NCI-H510A (cell line): ENCODE measurements around the gene WFS1.

Source experiments
- DNase-seq: peaks from one replicate; lab custom pipeline; 2025; lab: John Stamatoyannopoulos, UW

Gene WFS1

DNA sequence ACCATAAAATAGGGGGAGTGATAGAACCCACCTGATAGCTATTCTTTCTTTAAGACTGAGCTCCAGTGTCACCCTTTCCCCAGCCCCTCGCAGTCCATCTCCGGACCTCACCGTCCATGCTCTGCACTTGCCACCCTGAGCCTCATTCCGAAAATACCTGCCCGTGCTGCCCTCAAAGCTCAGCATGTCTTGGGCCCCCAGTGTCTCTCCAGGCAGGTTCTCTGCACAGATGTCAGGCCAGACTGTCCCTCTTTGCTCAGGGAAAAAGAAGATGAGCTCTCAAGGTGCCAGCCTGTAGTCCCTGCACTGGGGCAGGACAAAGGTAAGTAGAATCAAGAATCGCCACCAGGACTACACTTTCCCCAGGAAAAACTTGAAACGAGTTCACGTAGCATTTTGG, 9.8 kb upstream of the WFS1 start:
- no peak for DNase-seq

DNA sequence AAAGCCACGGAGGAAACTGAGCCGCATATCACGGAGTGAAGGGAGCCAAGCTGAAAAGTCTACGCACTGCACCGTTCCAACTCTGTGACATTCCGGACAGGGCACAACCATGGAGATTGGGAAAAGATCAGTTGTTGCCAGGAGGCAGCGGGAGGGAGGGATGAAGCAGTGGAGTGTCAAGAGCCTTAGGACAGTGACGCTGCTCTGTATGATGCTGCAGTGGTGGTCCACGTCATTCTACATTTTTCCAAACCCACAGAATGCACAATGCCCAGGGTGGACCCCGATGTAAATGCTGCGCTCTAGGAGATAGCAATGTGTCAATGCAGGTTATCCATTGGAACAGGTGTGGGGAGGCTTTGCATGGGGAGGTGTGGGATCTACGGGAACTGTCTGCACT, 7.5 kb upstream of the WFS1 start:
- DNase-seq = no peak

DNA sequence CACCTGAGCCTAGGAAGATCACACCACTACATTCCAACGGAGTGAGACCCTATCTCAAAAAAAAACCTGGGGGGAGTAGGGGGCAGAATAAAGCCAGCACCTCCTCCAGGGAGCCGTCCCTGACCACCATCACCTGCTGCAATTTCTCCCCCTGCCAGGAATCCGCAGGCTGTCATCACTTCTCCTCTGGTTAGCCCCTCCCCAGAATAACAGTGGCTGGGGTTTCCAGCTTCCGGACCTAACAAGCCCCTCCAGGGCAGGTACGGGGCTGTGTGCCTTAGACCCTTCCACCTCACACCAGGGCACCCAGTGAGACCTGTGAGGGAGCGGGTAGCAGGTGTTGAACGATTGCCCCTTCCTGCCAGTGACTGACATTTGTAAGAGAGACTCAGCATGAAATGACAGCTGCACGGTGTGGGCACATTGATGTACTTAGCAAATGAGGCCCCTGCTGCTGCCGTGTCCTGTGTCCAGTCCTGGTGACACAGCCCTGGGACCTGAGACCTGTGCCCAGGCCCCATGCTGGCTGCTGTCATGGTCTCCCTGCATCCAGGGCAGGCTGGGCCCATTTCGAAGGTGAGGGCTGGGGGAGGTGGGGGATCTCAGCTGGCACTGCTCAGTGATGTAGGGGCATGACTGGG, 6.7 kb upstream of the WFS1 start:
- DNase-seq = no peak

DNA sequence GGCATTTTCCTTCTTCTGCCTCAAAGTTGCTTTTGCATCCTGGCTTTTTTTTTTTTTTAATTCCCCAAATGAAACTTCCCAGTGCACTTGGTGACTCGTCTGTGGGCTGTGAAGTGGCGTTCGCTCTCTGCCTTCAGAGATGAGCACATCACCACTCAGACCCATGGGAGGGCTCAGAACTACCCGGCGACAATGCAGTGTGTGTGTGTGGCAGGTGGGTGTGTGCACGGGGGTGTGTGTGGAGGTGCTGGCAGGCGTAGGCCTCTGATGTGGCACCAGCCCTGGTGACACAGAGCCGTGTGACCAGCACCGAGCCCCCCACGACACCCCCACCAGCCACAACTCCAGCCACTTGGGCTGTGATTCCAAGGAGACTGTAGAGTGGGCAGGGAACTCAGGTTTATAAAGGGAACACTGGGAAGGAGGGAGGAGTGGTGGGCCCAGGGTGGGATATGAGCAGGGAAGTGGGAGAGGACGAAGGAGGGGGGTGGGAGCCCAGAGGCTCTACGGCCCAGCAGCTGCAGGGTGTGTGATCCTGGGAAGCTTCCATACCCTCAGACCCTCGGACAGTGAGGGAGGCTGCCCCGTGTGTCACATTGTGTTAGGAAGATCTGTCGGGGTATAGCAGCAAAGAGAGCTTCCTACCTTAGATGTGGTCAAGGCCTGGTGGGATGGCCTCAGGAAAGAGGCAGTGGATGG, 6.0 kb upstream of the WFS1 start:
- no peak for DNase-seq

DNA sequence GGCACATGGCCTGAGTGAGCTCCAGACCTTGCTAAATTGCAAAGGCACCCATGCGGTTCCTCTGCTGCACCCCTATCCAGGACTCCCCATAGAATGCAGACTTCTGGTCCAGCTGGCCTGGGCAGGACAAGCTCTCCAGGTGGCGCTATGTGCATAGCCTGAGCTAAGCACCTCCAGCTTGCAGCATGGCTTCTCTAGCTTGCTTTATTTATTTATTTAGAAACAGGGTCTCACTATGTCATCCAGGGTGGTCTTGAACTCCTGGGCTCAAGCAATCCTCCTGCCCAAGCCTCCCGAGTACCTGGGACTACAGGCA, 5.5 kb upstream of the WFS1 start:
- no peak for DNase-seq

DNA sequence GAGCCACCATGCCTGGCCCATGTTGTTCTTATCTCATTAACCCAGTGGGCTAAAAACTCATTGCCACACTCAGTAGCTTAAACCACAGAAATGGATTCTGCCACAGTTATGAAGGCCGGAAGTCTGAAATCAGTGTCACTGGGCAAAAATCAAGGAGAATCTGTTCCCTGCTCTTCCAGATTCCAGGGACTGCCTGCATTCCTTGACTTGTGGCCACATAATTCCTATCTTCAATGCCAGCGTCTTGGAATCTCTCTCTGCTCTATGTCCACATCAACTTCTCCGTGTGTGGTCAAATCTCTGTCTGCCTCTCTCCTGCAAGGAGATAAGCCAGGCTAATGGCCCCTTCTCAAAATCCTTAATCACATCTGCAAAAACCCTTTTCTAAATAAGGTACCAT, 4.1 kb upstream of the WFS1 start:
- no peak for DNase-seq

DNA sequence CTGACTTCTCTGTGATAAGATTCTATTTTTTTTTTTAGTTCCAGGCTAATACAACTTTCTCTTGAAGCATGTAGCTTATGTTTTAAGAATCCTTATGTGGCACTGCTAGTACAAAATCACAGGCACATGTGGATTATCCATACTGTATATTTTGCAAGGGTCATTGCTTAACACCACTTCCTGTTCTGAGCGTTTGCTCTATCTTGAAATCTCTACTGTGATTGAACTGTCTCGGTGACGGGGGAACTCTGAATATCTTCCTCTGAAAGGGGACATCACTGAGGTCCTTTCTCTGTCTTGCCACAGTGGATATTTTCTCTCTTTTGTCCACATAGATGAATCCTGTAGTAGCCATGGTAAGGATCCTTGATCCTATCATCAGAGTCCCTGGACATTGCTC, 2.1 kb upstream of the WFS1 start:
- DNase-seq = no peak

DNA sequence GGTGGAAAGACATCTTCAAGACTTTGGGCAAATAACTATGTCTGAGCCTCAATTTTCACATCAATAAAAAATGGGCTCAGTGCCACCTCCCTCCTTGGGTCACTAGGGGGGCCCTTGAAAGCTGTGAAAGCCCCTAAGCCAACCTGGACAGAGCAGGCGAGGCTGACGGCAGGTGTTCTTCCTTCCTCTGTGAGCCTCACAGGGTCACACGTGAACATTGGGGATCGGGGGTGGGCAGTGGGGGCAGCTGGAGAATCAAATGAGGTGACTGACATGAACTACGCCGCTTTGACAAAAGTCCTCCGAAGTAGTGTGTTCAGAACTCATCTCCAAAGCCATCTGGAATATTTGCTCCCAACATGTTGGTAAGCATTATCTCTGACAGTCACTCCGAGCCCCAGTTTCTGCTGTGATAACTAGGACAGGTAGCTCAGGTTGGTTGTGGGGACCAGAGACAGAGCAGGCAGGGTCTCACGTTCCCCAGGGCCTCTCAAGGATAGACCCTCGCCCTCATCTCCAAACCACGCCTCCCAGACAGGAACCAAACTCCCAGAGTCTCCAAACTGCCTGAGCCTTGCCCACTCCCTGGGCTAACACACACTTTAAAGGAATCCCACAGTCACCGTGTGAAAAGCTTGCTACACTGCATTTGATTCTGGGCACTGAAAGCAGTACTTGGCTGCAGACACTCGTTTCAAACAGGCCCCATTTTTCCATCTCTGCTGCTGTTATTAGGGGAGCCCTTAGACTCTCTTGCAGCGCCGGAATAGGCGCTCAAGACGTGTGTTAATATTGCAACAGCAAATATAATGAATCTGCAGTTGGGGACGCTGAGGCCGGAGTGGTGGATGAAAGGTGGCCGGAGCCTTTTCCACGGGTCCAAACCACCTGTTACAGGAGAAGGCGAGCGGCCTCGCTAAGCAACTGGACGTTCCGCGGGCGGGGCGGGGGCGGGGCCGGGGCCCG, 717 bp upstream of the WFS1 start:
- no peak for DNase-seq

DNA sequence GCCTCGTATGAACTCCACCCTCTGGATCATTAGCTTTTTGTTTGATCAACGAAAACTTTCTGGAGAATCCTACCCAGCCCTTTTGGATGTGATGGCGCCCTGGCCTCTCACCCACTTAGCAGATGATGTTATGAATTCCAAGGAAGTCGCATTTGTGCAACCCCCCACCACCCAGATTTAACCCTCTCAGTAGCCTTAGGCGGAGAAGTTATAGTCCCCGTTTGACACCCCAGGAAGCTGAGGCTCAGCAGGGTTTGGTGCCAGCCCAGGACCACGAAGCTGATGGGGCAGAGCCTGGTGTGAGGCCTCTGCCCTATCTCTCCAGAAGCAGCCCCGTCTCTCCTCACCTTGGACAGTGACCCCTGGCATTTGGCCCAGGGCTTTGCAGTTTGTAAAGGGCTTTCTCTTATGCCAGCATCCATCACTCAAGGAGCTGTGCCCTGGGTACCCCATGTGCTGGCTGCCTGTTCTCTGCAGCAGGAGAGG, 1.0 kb downstream of the WFS1 start:
- DNase-seq = no peak

DNA sequence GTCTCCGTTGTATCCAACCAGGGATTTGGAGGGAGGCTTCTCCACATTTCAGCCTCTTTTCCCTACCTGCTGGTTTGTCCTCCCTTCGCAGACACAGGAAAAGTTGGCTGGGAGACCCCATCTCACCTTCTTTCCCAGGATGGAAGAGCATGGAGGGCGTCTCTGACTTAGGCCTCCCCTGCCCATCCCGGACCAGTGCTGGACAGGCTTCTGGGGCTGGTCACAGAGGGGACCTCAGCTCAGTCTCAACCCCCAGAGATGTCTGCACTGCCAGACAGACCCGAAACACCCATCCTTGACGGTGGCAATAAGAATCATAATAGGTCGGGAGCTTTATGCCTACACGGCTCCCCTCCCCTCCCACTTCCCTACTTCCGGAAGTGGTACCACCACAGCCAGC, 1.6 kb downstream of the WFS1 start:
- no peak for DNase-seq

DNA sequence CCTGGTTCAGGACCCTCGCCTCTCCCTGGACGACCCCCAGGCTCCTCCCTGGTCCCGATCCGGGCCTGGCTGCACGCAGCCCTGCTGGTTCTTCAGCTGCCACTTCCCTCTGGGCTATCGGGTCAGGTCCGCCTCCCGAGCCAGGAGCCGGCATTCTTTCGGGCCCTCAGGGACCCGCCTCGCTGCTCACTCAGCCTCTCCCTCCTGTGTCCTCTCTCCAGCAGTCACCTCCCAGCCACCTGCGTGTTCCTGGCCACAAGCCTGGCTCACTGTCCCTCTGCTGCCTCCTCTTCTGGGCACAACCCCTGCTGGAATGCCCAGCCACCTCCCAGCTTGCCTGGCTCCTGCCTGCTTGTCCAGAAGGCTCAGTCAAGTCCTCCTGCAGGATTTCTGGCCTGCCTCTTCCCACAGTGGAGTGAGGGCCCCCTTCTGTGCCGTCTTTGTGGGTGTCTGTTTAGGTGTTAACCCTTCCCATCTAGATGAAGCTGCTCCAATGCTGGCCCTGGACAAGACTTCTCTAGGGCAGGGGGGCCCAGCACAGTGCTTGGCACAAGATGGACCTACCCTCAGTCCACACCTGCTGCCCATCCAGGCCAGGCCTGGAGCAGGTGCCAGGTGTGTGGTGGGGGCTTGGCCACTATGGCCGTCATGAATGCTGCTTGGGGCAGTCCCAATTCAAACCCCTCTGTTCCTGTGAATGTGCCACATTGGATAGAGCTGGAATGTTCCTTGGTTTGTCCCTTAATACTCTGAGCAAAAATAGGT, 2.2 kb downstream of the WFS1 start:
- DNase-seq = no peak

DNA sequence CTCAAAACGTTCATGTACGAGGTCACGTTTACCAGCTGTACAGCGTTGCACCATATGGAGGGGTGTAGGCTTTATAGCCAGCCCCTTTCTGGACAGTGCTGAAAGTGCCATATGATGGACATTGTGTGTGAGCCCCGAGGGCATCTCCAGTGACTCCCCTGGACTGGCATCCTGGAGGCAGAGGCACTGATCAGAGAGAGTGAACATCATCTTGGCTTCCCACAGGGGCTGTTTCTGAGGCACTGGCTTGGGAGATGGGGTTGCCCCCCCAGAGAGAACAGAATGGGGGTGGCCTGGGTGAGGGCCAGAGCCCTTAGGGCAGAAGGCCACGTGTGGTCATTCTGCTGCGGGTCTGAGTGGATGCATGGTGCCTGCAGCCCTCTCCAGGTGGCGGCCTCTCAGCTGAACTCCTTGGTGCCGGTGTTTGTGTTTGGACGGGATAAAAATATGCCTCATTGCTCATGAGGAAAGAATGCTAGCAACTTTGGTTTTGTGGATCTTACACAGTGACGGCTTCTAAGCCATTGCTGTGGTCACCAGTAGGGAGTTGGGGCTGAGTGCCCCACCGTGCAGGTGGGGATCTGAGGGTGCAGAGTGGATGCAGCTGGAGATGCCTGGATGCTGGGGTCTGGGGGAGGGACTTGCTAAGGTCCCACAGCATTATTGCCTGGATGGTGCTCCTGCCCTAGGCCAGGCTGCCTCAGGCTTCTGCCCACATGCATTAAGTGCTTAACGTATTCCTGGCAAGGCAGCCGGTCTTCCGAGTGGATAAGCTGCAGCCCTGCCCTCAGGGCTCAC, 3.4 kb downstream of the WFS1 start:
- DNase-seq = no peak

DNA sequence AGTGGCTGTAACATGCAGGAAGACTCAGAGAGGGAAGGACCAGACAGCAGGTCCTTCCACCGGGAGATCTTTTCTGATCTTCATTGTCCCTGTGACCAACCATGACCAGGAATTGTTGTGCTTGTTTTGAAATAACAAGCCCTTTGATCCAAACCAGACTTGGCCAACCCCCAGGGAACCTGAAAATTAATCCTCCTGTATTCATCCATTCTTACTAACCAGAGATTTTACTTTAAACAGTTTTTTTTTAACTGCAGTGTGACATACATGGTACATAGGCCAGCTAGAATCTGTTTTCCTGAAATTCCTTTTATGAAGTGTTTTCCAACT, 4.0 kb downstream of the WFS1 start:
- no peak for DNase-seq

DNA sequence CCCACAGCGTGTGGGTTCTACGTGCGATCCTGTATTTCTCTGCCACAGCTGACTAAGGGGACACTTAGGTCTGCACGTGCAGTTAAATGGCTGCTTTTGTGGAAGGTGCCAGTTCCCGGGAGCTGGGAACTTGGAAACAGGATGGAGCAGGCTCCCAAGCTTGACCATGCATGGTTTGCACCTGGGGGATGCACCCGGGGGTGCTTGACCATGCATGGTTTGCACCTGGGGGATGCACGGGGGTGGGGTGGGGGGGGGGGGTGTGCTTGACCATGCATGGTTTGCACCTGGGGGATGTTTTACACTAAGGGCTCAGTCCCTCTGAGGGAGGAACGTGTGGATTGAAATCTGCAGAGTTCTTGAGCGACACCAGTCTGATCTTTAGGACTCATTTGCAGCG, 5.7 kb downstream of the WFS1 start:
- no peak for DNase-seq

DNA sequence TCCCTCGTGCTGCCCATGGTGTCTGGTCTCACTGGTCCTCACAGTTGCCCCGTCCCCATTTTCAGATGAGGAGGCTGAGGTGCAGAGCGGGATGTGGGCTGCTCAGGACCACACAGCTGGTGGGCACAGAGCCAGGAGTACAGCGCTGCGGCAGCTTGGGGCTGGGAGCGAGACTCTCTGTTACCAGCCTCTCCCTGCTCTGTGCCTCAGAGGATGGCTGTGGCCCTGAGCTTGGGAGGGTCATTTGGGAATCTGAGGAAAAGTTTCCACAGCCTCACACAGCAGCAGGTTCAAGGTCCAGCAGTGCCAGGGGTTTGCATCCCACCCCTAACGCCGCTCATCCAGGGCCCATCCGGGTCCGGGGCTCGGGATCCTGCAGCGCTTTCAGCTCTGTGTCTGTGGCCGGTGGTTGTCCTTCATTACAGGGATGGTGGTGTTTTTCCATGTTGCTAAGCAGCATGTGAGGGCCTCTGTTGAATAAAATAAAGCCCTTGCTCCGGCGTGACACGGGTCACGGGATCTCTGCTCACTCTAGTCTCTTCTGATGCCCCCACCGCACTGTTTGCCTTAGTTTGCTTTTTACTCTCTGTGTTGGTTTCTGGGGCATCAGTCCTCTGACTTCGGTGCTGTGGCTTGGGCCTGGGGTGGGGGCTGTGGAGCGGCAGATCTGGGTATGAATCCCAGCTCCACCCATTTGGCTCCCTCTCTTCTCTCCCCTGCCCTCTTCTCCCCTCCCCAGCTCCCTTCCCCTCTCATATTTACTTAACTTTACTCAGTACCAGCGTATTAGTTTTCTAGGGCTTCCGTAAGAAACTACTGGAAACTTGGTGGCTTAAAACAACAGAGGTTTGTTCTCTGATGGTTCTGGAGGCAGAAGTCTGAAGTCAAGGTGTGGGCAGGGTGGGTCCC, 6.5 kb downstream of the WFS1 start:
- DNase-seq = no peak

DNA sequence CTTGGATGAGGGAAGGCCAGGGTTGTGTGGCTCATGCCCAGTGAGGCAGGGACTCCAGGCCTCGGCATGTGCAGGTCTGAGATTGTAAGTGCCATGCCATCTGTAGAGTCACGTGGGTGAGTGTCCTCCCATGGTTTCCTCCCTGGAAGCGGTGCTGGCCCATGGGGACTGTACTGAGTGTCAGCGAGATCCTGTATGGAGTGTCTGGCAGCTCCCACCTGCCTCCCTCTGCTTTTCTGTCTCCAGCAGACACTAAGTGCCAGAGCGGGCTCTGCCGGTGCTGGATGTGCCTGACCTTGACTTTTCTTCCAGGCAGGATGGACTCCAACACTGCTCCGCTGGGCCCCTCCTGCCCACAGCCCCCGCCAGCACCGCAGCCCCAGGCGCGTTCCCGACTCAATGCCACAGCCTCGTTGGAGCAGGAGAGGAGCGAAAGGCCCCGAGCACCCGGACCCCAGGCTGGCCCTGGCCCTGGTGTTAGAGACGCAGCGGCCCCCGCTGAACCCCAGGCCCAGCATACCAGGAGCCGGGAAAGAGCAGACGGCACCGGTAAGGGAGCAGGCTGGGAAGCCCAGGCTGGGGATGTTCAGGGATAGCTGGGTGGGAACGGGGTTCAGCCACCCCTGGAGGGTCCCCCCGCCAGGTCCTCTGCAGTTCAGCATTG, 7.6 kb downstream of the WFS1 start:
- DNase-seq = no peak

DNA sequence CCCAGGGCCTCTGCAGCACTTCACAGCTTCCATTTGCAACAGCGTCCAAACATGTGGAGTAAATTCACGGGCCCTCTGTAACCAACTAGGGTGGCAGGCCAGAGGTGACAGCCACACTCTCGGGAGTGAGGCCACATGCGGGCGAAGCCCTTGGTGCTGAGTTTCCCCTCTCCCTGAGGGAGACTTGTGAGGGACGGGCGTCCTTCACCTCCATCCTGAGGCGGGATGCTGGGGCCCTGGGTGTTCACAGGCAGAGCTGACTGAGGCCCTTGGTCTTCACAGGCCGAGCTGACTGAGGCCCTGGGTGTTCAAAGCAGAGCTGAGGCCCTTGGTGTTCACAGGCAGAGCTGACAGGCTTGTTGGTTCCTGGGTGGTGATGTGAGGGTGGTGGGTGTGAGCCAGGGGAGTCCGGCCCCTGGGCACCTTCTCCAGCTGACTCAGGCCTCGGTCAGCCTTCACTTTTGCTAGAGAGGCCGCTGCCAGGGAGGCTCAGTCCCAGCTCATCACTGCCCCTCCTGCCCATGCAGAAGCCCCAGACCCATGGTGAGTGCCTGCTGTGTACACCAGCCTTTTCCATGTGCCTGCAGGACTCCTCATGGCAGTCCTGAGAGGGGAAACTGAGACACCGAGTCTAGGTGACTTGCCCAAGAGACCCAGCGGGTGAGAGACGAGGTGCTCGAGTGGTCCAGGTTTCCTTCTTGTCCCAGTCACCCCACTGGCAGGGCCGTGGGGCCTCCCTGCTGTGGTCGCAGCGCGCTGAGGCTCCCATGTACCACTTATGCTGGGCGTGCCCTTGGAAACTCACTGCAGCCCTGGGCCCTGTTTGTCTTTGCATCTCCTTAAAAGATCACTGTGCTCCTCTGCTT, 8.5 kb downstream of the WFS1 start:
- no peak for DNase-seq

DNA sequence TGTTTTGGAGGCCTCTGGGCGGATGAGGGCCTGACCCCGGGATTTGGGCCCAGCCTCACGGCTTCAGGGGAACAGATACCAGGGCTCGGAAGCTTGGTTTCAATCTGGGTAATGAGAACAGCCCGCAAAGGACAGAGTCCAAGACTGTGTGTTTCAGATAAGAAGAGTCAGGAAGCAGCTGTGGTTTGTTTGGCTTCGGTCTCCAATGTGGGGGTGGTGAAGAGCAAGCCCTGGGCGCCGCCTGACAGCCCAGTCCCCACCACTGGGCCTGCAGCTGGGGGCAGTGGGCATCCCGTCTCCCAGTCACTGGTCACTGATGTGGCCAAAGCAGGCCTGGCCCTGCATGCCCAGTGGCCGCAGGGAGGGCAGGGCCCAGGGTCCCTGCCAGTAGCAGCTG, 9.1 kb downstream of the WFS1 start:
- DNase-seq = no peak
